ENCODE results near the gene COG7.

DNA sequence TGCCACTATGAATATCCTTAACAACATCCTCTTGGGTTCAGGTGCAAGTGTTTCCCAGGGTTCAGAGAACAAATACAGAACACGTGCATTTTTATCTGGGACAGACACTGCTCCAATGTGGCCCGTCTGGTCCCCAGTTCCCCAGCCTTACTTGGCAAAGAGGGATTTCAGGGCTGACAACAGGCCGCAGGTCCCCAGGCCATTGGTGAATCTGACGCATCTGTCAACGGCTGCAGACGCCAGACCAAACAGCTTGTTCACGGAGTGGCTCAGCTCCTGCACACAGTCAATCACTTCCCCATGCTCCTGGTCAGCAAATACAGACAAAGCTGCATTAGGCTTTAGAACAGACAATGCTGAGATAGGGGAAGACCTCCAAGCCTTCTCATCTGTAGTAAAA is 36.2 kb downstream of the COG7 start:
- TF ChIP-seq, protein P1, sequence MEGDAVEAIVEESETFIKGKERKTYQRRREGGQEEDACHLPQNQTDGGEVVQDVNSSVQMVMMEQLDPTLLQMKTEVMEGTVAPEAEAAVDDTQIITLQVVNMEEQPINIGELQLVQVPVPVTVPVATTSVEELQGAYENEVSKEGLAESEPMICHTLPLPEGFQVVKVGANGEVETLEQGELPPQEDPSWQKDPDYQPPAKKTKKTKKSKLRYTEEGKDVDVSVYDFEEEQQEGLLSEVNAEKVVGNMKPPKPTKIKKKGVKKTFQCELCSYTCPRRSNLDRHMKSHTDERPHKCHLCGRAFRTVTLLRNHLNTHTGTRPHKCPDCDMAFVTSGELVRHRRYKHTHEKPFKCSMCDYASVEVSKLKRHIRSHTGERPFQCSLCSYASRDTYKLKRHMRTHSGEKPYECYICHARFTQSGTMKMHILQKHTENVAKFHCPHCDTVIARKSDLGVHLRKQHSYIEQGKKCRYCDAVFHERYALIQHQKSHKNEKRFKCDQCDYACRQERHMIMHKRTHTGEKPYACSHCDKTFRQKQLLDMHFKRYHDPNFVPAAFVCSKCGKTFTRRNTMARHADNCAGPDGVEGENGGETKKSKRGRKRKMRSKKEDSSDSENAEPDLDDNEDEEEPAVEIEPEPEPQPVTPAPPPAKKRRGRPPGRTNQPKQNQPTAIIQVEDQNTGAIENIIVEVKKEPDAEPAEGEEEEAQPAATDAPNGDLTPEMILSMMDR (IDR thresholded peaks at IDR 0.05) = no peak
- no peak for TF ChIP-seq POLR2A (IDR thresholded peaks at IDR 0.05)

All from vagina (tissue), 2 donors.